Keratinocyte (primary cell): ENCODE results near the gene OSR1. TPM values are rescaled to one million over a fixed set of nuclear protein-coding genes. Genes with fewer than 3 reads are reported as not detected.

Experiments used
- DNase-seq: peaks from one replicate; pipeline ENCODE4 v3.0.0-alpha.2; 2011; ENCODE audit warnings: low read depth, missing footprints, low spot score
- FAIRE-seq: peaks from 2 replicates; lab custom pipeline; 2011; peaks lifted over from hg19 to GRCh38; lab: Jason Lieb, UNC
- H2AFZ ChIP-seq: 2 replicates; pipeline ENCODE4 v1.6.0; 2012; ENCODE audit warnings: low read length, control low read depth, inconsistent platforms; ENCODE audit not compliant: control insufficient read depth
- H3K27ac ChIP-seq: 2 replicates; pipeline ENCODE4 v1.5.1; 2011; ENCODE audit warnings: low read length; ENCODE audit not compliant: control insufficient read depth, insufficient read depth
- H3K27me3 ChIP-seq: 3 replicates; pipeline ENCODE4 v1.6.0; 2011; ENCODE audit warnings: low read length; ENCODE audit not compliant: control insufficient read depth, insufficient read depth; ENCODE audit errors: extremely low read depth
- H3K36me3 ChIP-seq, 2 experiments: 2 replicates in 1 of 2; 3 replicates in 1 of 2; pipeline ENCODE4 v1.5.1; 2011; ENCODE audit warnings: low read length in 2 of 2, mild to moderate bottlenecking in 1 of 2; ENCODE audit not compliant: control insufficient read depth in 2 of 2, insufficient read depth in 2 of 2; ENCODE audit errors: extremely low read depth in 1 of 2
- H3K4me1 ChIP-seq: 3 replicates; pipeline ENCODE4 v1.5.1; 2011; ENCODE audit warnings: low read length; ENCODE audit not compliant: control insufficient read depth, insufficient read depth; ENCODE audit errors: extremely low read depth
- H3K4me2 ChIP-seq: 3 replicates; pipeline ENCODE4 v1.6.0; 2011; ENCODE audit warnings: low read depth, low read length; ENCODE audit not compliant: control insufficient read depth, insufficient read depth; ENCODE audit errors: extremely low read depth
- H3K4me3 ChIP-seq, 3 experiments: fragments of 200-600 bp in 1 of 3; sonication (generic) in 1 of 3; 2 replicates in 2 of 3; 3 replicates in 1 of 3; pipeline ENCODE4 v1.5.1; 2011 to 2016; ENCODE audit warnings: low read length in 3 of 3, mild to moderate bottlenecking in 3 of 3, control low read depth in 2 of 3, inconsistent platforms in 1 of 3, low read depth in 1 of 3, mixed read lengths in 1 of 3, mixed run types in 1 of 3, moderate library complexity in 1 of 3; ENCODE audit not compliant: control insufficient read depth in 2 of 3, insufficient read depth in 2 of 3; ENCODE audit errors: extremely low read depth in 1 of 3
- H3K79me2 ChIP-seq: 2 replicates; pipeline ENCODE4 v1.6.0; 2012; ENCODE audit warnings: low read length; ENCODE audit not compliant: control insufficient read depth, insufficient read depth
- H3K9ac ChIP-seq: 3 replicates; pipeline ENCODE4 v1.6.0; 2011; ENCODE audit warnings: low read length; ENCODE audit not compliant: control insufficient read depth, insufficient read depth; ENCODE audit errors: extremely low read depth
- H3K9me1 ChIP-seq: 3 replicates; pipeline ENCODE4 v1.6.0; 2011; ENCODE audit warnings: low read length; ENCODE audit not compliant: control insufficient read depth, insufficient read depth; ENCODE audit errors: extremely low read depth
- H3K9me3 ChIP-seq: 2 replicates; pipeline ENCODE4 v1.5.1; 2012; ENCODE audit warnings: low read depth, low read length; ENCODE audit not compliant: control insufficient read depth
- H4K20me1 ChIP-seq: 3 replicates; pipeline ENCODE4 v1.6.0; 2011; ENCODE audit warnings: low read length; ENCODE audit not compliant: control insufficient read depth, insufficient read depth; ENCODE audit errors: extremely low read depth
- CTCF ChIP-seq, 3 experiments: IDR thresholded peaks in 1 of 3; conservative IDR thresholded peaks in 1 of 3; optimal IDR thresholded peaks in 1 of 3; 2 replicates in 2 of 3; 3 replicates in 1 of 3; pipeline versions ENCODE3 to v1.5.1; 2011; ENCODE audit warnings: low read length in 3 of 3, mild to moderate bottlenecking in 3 of 3, moderate library complexity in 2 of 3, control low read depth in 1 of 3, inconsistent platforms in 1 of 3; ENCODE audit not compliant: insufficient read depth in 2 of 3; ENCODE audit errors: extremely low read depth in 1 of 3
- EZH2 ChIP-seq: IDR thresholded peaks from one replicate; pipeline ENCODE4 v1.6.1; 2012; ENCODE audit warnings: inconsistent platforms, mild to moderate bottlenecking, low read length, moderate library complexity
- dilution Hi-C: fragments of 300-500 bp; cut with MboI; formaldehyde crosslinking; loops from one replicate; pipeline ENCODE4 v1.7.0; 2020; ENCODE audit warnings: low sequenced_read_pairs; ENCODE audit not compliant: extremely low pct_ligation_motif_present
- polyA plus RNA-seq, 5 experiments: library from polyadenylated mRNA; depleted of rRNA in 3 of 5; stranded (reverse) in 3 of 5; stranded (forward) in 1 of 5; unstranded in 1 of 5; fragments of >200 nt; gene quantifications; 1 replicate in 1 of 5; 2 replicates in 3 of 5; 3 replicates in 1 of 5; pipeline versions ENCODE4 v1.2.1 to v1.2.3, GENCODE V29; 2011 to 2012; ENCODE audit warnings: missing spikeins in 2 of 5, low read depth in 1 of 5, low replicate concordance in 1 of 5

The OSR1 gene
- polyA plus RNA-seq, 1 donor (not counting 4 experiments of a cell fraction or from before 2014, with no cell fraction given): 0.09 TPM

- H3K9me3 ChIP-seq: no peaks in the 10 kb centered on the region
- no peaks in the 10 kb centered on the region for H3K4me1 ChIP-seq
- H3K4me3 ChIP-seq: no peak overlapping the region
- TF ChIP-seq CTCF (optimal IDR thresholded peaks at IDR 0.05 in 1 of 3, IDR thresholded peaks at IDR 0.05 in 1 of 3, conservative IDR thresholded peaks at IDR 0.05 in 1 of 3; ENCODE audit: extremely low read depth in 1 of 3, insufficient read depth in 2 of 3, low read length in 3 of 3): peak; percentile 68 to 79 (median 71)
- no peak for TF ChIP-seq EZH2
- FAIRE-seq (peak; percentile 64), DNase-seq (no peak)
- dilution Hi-C loops: loop anchor here (25.0 kb wide), 1 partner anchor 493 kb away; no protein-coding TSS in a partner anchor
- H3K79me2 ChIP-seq: no peaks in the 10 kb centered on the region
- no peaks in the 10 kb centered on the region for H3K9me1 ChIP-seq
- no peaks in the 10 kb centered on the region for H3K36me3 ChIP-seq
- H3K4me2 ChIP-seq: no peak overlapping the region
- H4K20me1 ChIP-seq: no peaks in the 10 kb centered on the region
- no peak overlapping the region for H3K9ac ChIP-seq
- H3K27ac ChIP-seq: no peak overlapping the region
- H2AFZ ChIP-seq: no peak overlapping the region
- H3K27me3 ChIP-seq: peaks cover 22% of the 10 kb centered on the region
These were observed 11.0 kb upstream of the OSR1 start for GRCh38 chr2:19369341-19369955.

GRCh38 chr2:19368760-19369159, 10.3 kb upstream of the OSR1 start:
- Histone ChIP-seq H4K20me1 (no peaks in the 10 kb centered on the region), H3K4me3 (no peak overlapping the region), H3K36me3 (no peaks in the 10 kb centered on the region), H2AFZ (no peak overlapping the region), H3K27me3 (peaks cover 28% of the 10 kb centered on the region), H3K9me1 (no peaks in the 10 kb centered on the region), H3K4me1 (no peaks in the 10 kb centered on the region), H3K27ac (no peak overlapping the region), H3K9me3 (no peaks in the 10 kb centered on the region), H3K79me2 (no peaks in the 10 kb centered on the region), H3K9ac (no peak overlapping the region), H3K4me2 (no peak overlapping the region)
- no peak for TF ChIP-seq CTCF (optimal IDR thresholded peaks at IDR 0.05 in 1 of 3, IDR thresholded peaks at IDR 0.05 in 1 of 3, conservative IDR thresholded peaks at IDR 0.05 in 1 of 3; ENCODE audit: extremely low read depth in 1 of 3, insufficient read depth in 2 of 3, low read length in 3 of 3)
- TF ChIP-seq EZH2: no peak
- DNase-seq (no peak), FAIRE-seq (no peak)
- dilution Hi-C loops: loop anchor here (25.0 kb wide), 1 partner anchor 494 kb away; no protein-coding TSS in a partner anchor
